ACHN (cell line): ENCODE measurements around the gene CMSS1.

ENCODE experiments used
- DNase-seq: peaks from one replicate; pipeline ENCODE4 v3.0.0-alpha.2; 2015
- in situ Hi-C: cut with HindIII; loops from 2 replicates; pipeline ENCODE4 v1.10.0; 2017; ENCODE audit warnings: low sequenced_read_pairs, low pct_ligation_motif_present, low pct_unique_long_range_greater_than_20kb

The CMSS1 gene

DNA sequence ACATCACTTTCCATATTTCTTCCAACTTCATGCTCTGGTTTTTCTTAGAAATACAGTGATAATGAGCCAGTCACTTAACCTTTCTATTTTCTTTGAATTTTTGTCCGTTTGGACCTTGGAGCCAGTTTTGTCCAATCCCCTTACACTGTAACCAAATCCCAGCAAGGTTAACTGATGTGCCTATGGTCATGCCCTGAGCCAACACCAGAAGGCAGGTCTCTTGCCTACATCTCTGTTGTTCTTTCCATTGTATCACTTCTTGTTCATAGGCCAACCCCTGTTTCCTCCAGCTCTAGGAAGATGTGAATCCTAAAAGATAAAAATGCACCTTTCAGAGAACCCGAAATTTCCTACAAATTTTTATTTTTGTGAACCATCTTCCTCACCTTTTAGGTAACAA is 122.7 kb downstream of the CMSS1 start:
- no peak for DNase-seq
- in situ Hi-C loops: no loop called here

- in situ Hi-C loops: no loop called here
- DNase-seq: no peak
These were observed 123.5 kb downstream of the CMSS1 start for GRCh38 chr3:99941211-99941610.

DNA sequence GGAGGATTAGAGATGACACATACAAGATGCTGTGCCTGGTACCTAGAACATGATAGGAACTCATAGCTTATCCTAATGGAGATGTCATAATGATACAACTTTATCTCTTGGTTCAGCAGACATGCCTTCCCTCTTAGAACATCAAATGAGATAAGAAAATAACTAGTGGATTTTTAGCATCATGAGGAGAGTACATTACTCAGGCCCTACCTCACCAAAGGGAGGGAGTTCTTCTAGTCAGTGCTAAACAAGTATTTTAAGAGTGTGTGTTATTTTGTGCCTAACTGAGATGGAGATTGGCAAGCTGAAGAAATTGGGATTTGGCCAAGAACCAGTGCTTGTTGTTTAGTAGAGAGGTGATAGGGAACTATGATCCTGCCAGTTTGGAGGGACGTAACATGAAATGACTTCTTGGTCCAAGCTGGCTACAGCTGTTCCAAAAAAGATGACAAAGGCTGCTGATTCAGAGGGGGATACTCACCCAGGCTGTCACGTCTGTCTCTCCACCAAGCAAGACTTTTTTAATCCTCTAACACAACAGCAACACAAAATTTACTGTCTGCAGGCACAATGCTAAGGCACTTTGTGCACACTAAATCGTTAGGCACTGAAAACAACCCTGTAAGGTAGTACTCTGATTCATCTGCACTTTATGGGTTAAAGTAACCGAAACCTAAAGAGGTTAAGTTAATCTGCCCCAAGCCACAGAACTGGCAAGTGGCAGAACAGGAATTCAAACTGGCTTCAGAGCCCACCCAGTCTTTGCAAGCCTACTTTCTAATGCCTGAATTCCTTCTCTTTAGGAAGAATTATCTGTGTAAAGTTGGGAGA is 126.5 kb downstream of the CMSS1 start:
- DNase-seq: no peak
- in situ Hi-C loops: no loop called here

DNA sequence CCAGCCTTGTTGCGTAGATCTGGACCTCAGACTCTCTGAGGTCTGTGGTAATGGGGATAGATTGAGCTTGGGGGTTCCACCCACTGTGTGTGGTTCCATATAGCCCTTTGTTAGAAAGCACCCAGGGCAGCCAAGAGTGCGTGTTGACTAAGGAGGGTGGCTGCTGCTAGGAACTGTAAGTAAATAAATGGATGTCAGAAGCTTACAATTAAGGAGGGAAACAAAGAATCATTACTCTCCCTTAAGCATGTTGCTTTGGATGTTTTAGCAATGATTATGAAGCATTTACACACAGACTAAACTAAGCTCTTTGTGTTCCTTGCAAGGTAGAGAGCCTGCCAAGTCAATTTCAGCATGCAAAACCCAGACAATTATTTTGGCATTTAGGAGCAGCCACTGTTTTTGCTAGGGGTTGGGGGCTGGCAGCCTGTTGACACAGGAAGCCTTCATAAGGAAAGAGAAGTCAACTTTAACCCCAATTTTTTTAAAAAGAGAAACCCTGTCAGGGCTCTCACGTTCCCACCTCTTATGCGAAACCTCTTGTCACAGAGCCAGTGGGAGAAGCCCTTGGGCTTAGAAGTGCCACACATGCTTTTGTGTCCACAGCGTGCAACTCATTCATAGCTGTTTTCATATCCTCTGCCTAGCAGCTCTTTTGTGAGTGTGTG is 127.8 kb downstream of the CMSS1 start:
- DNase-seq: no peak
- in situ Hi-C loops: no loop called here

DNA sequence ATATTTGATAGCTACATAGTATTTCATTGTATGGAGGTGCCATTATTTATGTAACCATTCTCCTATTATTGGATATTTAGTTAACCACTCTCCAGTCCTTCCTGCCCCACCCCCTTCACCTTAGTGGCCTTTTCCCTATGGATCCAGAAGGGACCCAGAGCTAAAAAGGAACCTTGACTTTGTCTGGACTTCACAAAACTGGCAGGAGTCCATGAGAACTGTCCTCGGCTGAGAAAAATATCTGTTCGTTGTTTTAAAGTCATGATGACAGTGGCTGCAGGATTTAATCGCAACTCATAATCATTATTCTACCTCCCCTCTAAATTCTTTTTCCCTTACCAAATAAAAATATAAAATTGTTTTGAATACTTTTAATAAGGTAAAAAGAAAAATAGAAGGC is 129.7 kb downstream of the CMSS1 start:
- in situ Hi-C loops: no loop called here
- no peak for DNase-seq

GRCh38 chr3:99948467-99949089 is 130.9 kb downstream of the CMSS1 start:
- no peak for DNase-seq
- in situ Hi-C loops: no loop called here

DNA sequence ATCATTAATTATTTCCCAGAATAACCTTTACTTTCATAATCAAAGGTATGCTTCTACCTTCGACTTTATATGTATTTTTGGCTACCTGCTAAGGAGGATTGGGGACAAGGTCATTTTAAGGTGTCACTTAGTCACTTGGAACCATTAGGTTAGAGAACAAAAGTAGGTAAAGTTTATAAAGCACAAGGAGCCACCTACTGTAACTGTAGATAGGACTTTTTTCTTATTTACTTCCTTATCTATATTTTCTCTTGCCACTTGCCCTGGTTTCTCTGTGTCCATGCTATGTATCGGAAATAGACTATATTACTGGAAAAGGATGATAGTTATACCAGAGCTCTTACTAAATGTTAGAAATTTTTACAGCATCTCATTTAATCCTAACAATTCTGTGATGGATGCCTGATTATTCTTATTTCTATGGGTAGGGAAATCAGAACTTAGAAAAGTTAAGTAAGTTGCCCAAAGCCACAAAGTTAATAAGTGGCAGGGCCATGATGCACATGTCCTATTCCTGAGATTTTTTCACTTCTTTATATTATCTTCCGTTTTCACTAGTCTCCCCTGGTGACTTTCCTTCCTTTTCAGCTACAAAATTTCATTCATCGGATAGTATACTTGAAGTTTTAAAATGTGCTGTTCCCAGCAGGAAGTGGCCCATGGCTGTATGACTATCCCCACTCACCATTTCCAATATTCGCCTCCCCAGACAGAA is 132.5 kb downstream of the CMSS1 start:
- DNase-seq: peak; percentile 60
- in situ Hi-C loops: no loop called here

DNA sequence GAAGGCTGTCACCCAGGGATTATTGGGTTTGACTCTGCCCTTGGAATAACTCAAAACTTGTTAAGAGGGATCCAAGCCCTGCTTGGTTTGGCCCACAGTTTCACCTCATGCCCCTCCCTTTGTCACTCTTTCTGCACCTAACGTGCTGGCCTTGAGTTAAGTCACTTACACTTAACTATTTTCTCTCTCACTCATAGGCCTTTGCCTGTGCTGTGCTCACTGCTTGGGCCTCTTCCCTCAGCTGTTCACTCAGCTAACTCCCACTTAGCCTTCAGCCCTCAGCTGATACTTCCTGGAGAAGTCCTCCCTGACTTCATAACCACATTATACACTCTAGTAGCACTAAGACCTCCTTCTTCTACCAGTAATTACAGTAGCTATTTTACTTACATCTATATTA is 133.3 kb downstream of the CMSS1 start:
- DNase-seq: peak; percentile 53

GRCh38 chr3:99951701-99952100 is 134.0 kb downstream of the CMSS1 start:
- peak; percentile 13 for DNase-seq
- in situ Hi-C loops: no loop called here

More for the DNA sequence above, 133.3 kb downstream of the CMSS1 start:
- in situ Hi-C loops: no loop called here

- peak; percentile 88 for DNase-seq
- in situ Hi-C loops: no loop called here
These were observed 134.6 kb downstream of the CMSS1 start for GRCh38 chr3:99952306-99952705.

- in situ Hi-C loops: no loop called here
These were observed 135.9 kb downstream of the CMSS1 start for GRCh38 chr3:99953596-99953995.

GRCh38 chr3:99954914-99955644 is 137.4 kb downstream of the CMSS1 start:
- in situ Hi-C loops: no loop called here
- peak; percentile 11 for DNase-seq

More at GRCh38 chr3:99953596-99953995, 135.9 kb downstream of the CMSS1 start:
- DNase-seq: peak; percentile 6

DNA sequence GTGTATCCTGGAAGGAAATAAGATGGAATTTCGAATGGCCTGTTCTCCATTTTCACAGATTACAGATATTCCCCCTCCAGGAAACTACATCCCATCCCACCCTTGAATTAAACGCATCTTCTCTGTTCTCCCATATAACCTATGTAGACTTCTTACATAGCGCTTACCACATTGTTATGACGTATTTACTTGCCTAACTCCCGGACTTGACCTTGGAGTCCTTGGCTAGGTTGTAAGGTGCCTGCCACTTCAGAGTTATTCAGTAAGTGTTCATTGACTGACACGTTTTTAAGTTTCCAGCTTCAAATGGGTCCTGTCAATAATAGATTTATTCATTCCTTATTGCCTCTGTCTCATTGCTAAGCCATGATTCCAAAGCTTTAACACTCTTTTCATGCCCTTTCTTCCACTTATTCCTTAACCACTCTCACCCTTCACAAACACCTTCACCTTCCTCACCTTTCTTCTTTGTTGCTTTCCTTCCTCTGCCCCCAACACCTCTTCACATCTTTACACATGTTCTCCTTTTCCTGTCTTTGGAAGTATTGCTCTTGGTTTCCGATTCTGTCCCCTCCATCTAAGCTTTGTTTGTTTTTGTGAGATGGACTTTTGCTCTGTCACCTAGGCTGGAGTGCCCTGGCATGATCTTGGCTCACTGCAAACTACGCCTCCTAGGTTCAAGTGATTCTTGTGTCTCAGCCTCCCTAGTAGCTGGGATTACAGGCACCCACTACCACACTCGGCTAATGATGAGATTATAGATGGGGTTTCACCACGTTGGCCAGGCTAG is 138.3 kb downstream of the CMSS1 start:
- in situ Hi-C loops: no loop called here
- no peak for DNase-seq

GRCh38 chr3:99957151-99957796 is 139.6 kb downstream of the CMSS1 start:
- no peak for DNase-seq
- in situ Hi-C loops: no loop called here

DNA sequence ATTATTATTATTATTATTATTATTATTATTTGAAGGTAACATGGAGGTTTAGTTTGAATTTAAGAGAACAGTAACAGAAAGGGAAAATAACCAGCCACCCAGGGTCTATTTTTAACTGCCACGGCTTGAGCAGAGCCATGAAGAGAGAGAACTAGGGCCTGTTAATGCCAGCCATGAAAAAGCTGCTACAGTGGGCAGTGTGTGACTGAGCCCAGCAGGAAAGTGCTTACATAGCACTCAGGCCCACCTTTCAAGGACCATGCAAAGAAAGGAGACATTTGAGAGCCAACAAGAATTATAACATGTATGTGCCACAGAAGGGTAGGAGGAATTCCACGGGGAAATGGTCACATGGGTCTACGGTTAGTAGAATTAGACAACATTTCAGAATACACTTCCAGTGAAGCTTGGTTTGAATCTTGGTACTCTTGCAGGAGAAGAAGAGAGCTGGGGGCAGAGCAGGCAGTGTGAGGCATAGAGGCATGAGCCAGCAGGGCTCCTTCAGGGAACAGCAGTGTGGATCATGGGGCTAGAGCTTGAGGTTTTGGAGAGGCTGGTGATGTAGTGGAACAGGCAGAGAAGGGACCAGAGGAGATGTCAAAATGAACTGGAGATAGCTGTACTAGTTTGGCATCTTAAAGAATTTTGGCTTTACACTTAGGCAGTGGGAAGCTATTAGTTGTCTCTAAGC is 140.7 kb downstream of the CMSS1 start:
- no peak for DNase-seq
- in situ Hi-C loops: no loop called here

DNA sequence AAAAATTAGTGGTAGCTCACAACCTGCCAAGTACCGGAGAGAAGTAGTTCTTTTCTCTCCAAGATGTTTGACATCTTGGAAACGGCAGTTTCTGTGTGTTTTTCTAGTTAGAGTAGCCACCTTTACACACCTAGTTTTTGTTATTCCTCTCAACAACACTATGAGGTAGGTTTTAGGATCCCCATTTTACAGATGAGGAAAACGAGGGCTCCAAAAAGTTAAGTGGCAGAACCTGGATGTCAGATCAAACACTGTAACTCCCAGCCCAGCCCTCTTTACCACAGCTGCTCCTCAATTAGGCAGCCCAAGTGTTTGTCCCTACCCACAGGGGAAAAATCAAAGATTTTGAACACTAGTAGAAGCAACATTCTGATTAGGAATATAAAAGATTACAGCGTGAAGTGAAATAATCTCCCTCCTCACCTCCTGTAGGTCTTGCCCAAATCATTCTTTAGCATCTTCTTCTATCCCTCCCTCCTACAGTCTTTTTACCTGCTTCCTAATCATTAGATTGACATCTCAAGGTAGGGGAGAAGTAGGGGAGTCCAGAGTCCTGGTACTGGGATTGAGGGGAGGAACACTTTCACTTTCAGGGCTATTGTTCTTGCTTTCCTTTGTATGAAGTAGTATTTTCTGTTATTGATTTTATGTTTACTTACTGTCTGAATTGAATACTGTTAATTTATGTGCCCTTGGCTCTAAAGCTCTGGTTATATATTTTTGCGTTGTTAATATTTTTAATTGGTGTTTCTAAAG is 142.6 kb downstream of the CMSS1 start:
- in situ Hi-C loops: no loop called here
- no peak for DNase-seq
